Measurements from ENCODE around the gene PEX11B.

Gene PEX11B

GRCh38 chr1:145918144-145918991, at the start of gene PEX11B:
TSS of gene PEX11B (minus strand) at chr1:145918717. CDS start at chr1:145918688, 29 bp downstream.
- DNase-seq: peak; percentile 91

- no peak for DNase-seq
Observed at GRCh38 chr1:145967288-145967687, 48.8 kb upstream of the PEX11B start.

- no peak for DNase-seq
Observed at GRCh38 chr1:145965119-145965744, 46.7 kb upstream of the PEX11B start.

- peak; percentile 96 for DNase-seq
Observed at GRCh38 chr1:145964328-145965118, 46.0 kb upstream of the PEX11B start, which contains the start of the genes ANKRD34A and POLR3GL. TSS of gene ANKRD34A (minus strand) at chr1:145964575. CDS start at chr1:145961759, 2,816 bp downstream. TSS of gene POLR3GL (plus strand) at chr1:145964690. CDS start at chr1:145974866, 10,176 bp downstream.

GRCh38 chr1:145963265-145964019, 44.9 kb upstream of the PEX11B start:
- no peak for DNase-seq

GRCh38 chr1:145962157-145963102, 43.9 kb upstream of the PEX11B start:
- peak; percentile 65 for DNase-seq

- peak; percentile 58 for DNase-seq
Observed at GRCh38 chr1:145961425-145962156, 43.1 kb upstream of the PEX11B start.

GRCh38 chr1:145961109-145961424, 42.5 kb upstream of the PEX11B start:
- peak; percentile 45 for DNase-seq

GRCh38 chr1:145960468-145961108, 42.1 kb upstream of the PEX11B start:
- DNase-seq: peak; percentile 90

GRCh38 chr1:145959957-145960467, 41.5 kb upstream of the PEX11B start:
- DNase-seq: no peak

- no peak for DNase-seq
Observed at GRCh38 chr1:145959333-145959732, 40.8 kb upstream of the PEX11B start.

GRCh38 chr1:145958734-145959133, 40.2 kb upstream of the PEX11B start:
- DNase-seq: no peak

GRCh38 chr1:145957443-145958319, 39.2 kb upstream of the PEX11B start, which contains the start of gene LIX1L:
TSS of gene LIX1L (minus strand) at chr1:145958017. CDS start at chr1:145957927, 90 bp downstream.
- DNase-seq: peak; percentile 97

- peak; percentile 76 for DNase-seq
Observed at GRCh38 chr1:145956781-145957442, 38.4 kb upstream of the PEX11B start.

- no peak for DNase-seq
Observed at GRCh38 chr1:145956361-145956760, 37.8 kb upstream of the PEX11B start.

- peak; percentile 46 for DNase-seq
Observed at GRCh38 chr1:145955436-145955835, 36.9 kb upstream of the PEX11B start.

- DNase-seq: no peak
Observed at GRCh38 chr1:145953861-145954260, 35.3 kb upstream of the PEX11B start.

GRCh38 chr1:145952903-145953302, 34.4 kb upstream of the PEX11B start:
- DNase-seq: no peak

All from right hindlimb (tissue), 1 donor.